Erythroblast (primary cell): Measurements from ENCODE around the gene RNF144A.

Experiments used
- GATA1 ChIP-seq: IDR thresholded peaks from 2 replicates; pipeline ENCODE4 v1.6.1; 2011; ENCODE audit warnings: low read depth, mild to moderate bottlenecking, control low read depth, low read length, moderate library complexity
- POLR2A ChIP-seq: IDR thresholded peaks from 2 replicates; pipeline ENCODE4 v1.6.1; 2011; ENCODE audit warnings: mild to moderate bottlenecking, low read length

- TF ChIP-seq POLR2A (no peak), GATA1 (no peak)
Observed at GRCh38 chr2:6928452-6928851, 11.2 kb downstream of the RNF144A start.
